Measurements from ENCODE around the gene IDH1.

- TF ChIP-seq EZH2 (IDR thresholded peaks at IDR 0.05; ENCODE audit: low read depth, low read length, severe bottlenecking) (no peak), POLR2AphosphoS5 (IDR thresholded peaks at IDR 0.05; ENCODE audit: low read depth, low read length) (no peak), SIN3A (conservative IDR thresholded peaks at IDR 0.05 in 1 of 2, IDR thresholded peaks at IDR 0.05 in 1 of 2; ENCODE audit: low read depth in 1 of 2, low read length in 2 of 2) (no peak), POLR2A (IDR thresholded peaks at IDR 0.05; ENCODE audit: control extremely low read depth in 1 of 2, low read depth in 2 of 2, low read length in 2 of 2) (no peak), RAD21 (IDR thresholded peaks at IDR 0.05 in 1 of 2, conservative IDR thresholded peaks at IDR 0.05 in 1 of 2; ENCODE audit: low read depth in 2 of 2, low read length in 2 of 2) (no peak), ZNF274 (IDR thresholded peaks at IDR 0.05; ENCODE audit: borderline replicate concordance, extremely low read depth, low read length) (no peak), CREB1 (IDR thresholded peaks at IDR 0.05) (no peak), CTCF (IDR thresholded peaks at IDR 0.05; ENCODE audit: control extremely low read depth in 1 of 3, insufficient read depth in 1 of 3, low read depth in 1 of 3, low read length in 3 of 3) (no peak), SIRT6 (IDR thresholded peaks at IDR 0.05; ENCODE audit: low read length) (no peak), HDAC2 (IDR thresholded peaks at IDR 0.05; ENCODE audit: borderline replicate concordance in 1 of 2, low read depth in 2 of 2, low read length in 2 of 2) (no peak), PHF8 (conservative IDR thresholded peaks at IDR 0.05; ENCODE audit: low read depth, low read length) (no peak), SUZ12 (IDR thresholded peaks at IDR 0.05; ENCODE audit: low read length) (no peak), BCL11A (IDR thresholded peaks at IDR 0.05; ENCODE audit: low read depth in 2 of 2, low read length in 2 of 2) (no peak), EP300 (IDR thresholded peaks at IDR 0.05; ENCODE audit: borderline replicate concordance in 1 of 2, low read depth in 2 of 2, low read length in 2 of 2) (no peak)
Measured at GRCh38 chr2:208274748-208275147, 19.9 kb upstream of the IDH1 start.

Data from H1 (cell line).